ENCODE results near the gene SKAP1.

Gene SKAP1

DNA sequence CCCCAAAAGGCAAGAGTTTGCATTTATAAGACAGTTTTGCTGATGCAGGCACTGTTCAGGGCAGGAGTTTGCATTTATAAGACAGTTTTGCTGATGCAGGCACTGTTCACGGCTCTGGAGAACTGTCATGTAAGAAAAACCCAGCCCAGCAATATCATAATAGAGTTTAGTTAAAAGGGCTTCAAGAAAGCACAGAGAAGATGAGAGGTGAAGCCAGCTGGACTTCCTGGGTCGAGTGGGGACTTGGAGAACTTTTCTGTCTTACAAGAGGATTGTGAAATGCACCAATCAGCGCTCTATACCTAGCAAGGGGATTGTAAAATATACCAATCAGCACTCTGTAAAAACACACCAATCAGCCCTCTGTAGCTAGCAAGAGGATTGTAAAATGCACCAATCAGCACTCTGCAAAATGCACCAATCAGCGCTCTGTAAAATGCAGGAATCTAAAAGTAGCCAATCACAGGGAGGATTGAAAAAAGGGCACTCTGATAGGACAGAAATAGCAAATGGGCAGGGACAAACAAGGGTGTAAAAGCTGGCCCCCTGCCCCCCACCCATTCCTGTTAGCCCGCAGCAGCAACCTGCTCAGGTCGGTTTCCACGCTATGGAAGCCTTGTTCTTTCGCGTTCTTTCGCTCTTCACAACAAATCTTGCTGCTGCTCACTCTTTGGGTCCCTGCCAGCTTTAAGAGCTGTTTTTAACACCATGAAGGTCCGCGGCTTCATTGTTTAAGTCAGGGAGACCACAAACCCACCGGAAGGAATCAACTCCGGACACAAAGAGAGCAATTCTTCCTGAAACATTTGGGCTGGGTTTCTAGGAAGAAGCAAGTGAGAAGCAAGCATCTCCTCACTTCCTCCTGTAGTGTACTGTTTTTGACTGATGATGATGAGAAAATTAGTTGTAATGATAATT lies 327.0 kb downstream of the SKAP1 start:
- H3K27ac ChIP-seq: no peak overlapping the region
- TF ChIP-seq ZFX (IDR thresholded peaks at IDR 0.05): no peak
- TF ChIP-seq, protein P1, sequence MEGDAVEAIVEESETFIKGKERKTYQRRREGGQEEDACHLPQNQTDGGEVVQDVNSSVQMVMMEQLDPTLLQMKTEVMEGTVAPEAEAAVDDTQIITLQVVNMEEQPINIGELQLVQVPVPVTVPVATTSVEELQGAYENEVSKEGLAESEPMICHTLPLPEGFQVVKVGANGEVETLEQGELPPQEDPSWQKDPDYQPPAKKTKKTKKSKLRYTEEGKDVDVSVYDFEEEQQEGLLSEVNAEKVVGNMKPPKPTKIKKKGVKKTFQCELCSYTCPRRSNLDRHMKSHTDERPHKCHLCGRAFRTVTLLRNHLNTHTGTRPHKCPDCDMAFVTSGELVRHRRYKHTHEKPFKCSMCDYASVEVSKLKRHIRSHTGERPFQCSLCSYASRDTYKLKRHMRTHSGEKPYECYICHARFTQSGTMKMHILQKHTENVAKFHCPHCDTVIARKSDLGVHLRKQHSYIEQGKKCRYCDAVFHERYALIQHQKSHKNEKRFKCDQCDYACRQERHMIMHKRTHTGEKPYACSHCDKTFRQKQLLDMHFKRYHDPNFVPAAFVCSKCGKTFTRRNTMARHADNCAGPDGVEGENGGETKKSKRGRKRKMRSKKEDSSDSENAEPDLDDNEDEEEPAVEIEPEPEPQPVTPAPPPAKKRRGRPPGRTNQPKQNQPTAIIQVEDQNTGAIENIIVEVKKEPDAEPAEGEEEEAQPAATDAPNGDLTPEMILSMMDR (conservative IDR thresholded peaks at IDR 0.05): no peak

DNA sequence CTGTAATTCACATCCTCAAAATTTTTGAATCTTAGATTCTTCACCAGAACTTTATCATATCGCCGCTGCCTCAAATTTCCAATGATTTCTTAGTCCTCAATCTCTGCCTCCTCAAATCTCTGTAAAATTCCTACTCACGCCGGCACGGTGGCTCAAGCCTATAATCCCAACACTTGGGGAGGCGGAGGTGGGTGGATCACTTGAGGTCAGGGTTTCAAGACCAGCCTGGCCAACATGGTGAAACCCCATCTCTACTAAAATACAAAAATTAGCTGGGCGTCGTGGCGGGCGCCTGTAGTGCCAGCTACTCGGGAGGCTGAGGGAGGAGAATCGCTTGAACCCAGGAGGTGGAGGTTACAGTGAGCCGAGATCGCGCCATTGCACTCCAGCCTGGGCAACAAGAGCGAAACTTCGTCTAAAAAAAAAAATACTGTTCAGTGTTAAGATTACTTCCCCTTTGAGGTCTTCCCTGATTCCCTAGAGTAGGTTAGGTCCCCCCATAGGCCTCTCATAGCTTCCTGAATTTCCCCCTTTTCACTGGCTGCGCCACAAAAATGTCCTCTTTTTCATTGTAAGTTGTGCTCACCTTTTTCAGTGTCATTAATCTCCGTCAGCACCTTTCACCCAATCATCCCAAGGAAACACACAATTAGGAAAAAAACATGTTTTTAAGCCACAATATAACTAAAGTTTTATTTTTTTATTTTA lies 327.8 kb downstream of the SKAP1 start:
- TF ChIP-seq, protein P1 (conservative IDR thresholded peaks at IDR 0.05): no peak
- no peak for TF ChIP-seq ZFX (IDR thresholded peaks at IDR 0.05)
- peak overlapping the region; percentile 96 for H3K27ac ChIP-seq

DNA sequence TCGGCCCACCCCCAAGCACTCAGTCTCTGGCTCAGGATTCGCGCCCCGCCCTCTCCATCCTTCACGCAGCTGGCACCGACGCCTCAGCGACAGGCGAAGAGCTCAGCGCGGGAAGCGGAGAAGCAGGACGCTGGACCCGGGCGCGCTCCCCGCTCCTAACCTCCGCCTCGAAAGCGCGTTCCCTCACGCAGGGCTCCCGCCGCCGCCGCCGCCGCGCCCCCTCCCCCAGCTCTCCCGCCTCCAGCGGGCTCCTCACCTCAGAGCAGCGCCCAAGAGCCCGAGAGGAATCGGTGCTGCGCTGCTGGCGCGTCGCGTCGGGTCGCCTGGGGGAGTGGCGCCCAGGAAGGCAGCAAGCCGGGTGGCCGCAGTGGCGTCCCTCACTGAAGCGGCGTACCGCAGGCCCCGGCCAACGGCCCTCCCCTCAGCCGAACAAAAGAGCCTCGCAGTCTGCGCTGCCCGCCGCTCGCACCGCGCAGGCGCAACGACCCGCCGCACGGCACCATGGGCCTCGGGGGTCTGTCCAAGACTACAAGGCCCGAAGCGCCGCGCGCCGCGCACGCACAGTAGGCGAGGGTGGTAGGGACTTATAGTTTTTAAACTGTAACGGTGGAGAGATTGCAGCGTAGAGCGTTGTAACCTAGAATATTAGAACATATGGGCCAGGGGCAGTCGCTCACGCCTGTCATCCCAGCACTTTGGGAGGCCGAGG lies 328.8 kb downstream of the SKAP1 start, which contains the start of gene CBX1:
TSS of gene CBX1 (minus strand) at position 467 of the 709 bp plus-strand sequence. CDS start 24,474 bp downstream, outside the sequence.
- TF ChIP-seq ZFX (IDR thresholded peaks at IDR 0.05): peak; percentile 72; the same call in 1 of the 2 replicates
- TF ChIP-seq, protein P1 (conservative IDR thresholded peaks at IDR 0.05): no peak
- peak within 1 kb of the TSS; percentile 96 for H3K27ac ChIP-seq

DNA sequence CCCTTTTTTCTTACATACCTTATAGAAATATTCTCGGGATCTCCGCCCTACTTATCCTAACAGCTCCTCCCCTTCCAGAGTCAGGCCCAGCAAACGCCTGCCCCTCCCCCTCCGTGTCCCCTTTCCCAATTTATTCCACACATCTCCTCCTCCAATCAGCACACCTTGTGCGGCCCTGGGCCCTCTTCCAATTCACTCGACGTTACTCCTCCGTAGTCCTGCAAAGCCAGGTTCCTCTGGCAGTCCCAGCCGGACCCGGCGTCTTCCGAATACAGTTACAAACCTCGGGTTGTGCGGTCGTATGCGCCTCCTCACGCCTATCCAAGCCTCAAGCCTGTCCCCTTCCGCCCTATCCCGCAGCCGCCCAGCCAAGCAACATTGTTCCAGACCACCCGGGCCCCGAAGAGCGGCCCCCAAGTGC lies 329.4 kb downstream of the SKAP1 start:
- peak overlapping the region; percentile 96 for H3K27ac ChIP-seq
- no peak for TF ChIP-seq ZFX (IDR thresholded peaks at IDR 0.05)
- TF ChIP-seq, protein P1 (conservative IDR thresholded peaks at IDR 0.05): no peak

GRCh38 chr17:48100160-48100559 lies 329.9 kb downstream of the SKAP1 start:
- TF ChIP-seq, protein P1 (conservative IDR thresholded peaks at IDR 0.05): no peak
- H3K27ac ChIP-seq: peak overlapping the region; percentile 96

GRCh38 chr17:48095611-48096010 lies 334.4 kb downstream of the SKAP1 start:
- no peak overlapping the region for H3K27ac ChIP-seq
- no peak for TF ChIP-seq ZFX (IDR thresholded peaks at IDR 0.05)
- TF ChIP-seq, protein P1 (conservative IDR thresholded peaks at IDR 0.05): no peak

All from C4-2B (cell line).